Endodermal cell (in vitro differentiated cells): ENCODE results near the gene CAMK2D. TPM values are rescaled to one million over a fixed set of nuclear protein-coding genes. Genes with fewer than 3 reads are reported as not detected.
"Not testable (repeated sequence)": the region's sequence is repeated elsewhere in the genome, so short reads cannot be mapped to it uniquely, and the experiment has no call there.

Experiments
- DNase-seq: peaks from one replicate; pipeline ENCODE4 v3.0.0-alpha.2; 2017
- H3K27ac ChIP-seq: 2 replicates; pipeline ENCODE4 v1.5.1; 2013; ENCODE audit warnings: mild to moderate bottlenecking, low read depth, low read length, moderate library complexity
- H3K27me3 ChIP-seq: 2 replicates; pipeline ENCODE4 v1.6.1; 2013; ENCODE audit warnings: mild to moderate bottlenecking, low read length, moderate library complexity; ENCODE audit not compliant: insufficient read depth, control insufficient read depth, poor library complexity, severe bottlenecking
- H3K36me3 ChIP-seq: 2 replicates; pipeline ENCODE4 v1.7.0; 2013; ENCODE audit warnings: mild to moderate bottlenecking, low read length, moderate library complexity; ENCODE audit not compliant: control insufficient read depth, insufficient read depth
- H3K4me1 ChIP-seq: one replicate; pipeline ENCODE4 v1.7.0; 2013; ENCODE audit warnings: low read length; ENCODE audit not compliant: control insufficient read depth, insufficient read depth
- H3K4me3 ChIP-seq: 2 replicates; pipeline ENCODE4 v1.5.1; 2013; ENCODE audit warnings: mild to moderate bottlenecking, low read length, moderate library complexity
- H3K9ac ChIP-seq: 2 replicates; pipeline ENCODE4 v1.6.1; 2013; ENCODE audit warnings: mild to moderate bottlenecking, low read length, moderate library complexity; ENCODE audit not compliant: poor library complexity, severe bottlenecking; ENCODE audit errors: extremely low read depth
- H3K9me3 ChIP-seq: 2 replicates; pipeline ENCODE4 v1.6.1; 2013; ENCODE audit warnings: mild to moderate bottlenecking, low read length, moderate library complexity; ENCODE audit not compliant: control insufficient read depth
- H3K27ac Mint-ChIP-seq: 2 replicates; pipeline ENCODE4 v1.8.0; 2020; ENCODE audit warnings: mixed read lengths
- H3K27me3 Mint-ChIP-seq: 2 replicates; pipeline ENCODE4 v1.8.0; 2021; ENCODE audit warnings: mild to moderate bottlenecking, mixed read lengths; ENCODE audit not compliant: insufficient read depth
- H3K36me3 Mint-ChIP-seq: 2 replicates; pipeline ENCODE4 v1.8.0; 2020; ENCODE audit warnings: low read depth, mixed read lengths
- H3K4me1 Mint-ChIP-seq: 2 replicates; pipeline ENCODE4 v1.8.0; 2020; ENCODE audit warnings: mixed read lengths
- H3K4me3 Mint-ChIP-seq: 2 replicates; pipeline ENCODE4 v1.8.0; 2020; ENCODE audit warnings: mild to moderate bottlenecking, moderate library complexity, mixed read lengths
- H3K9me3 Mint-ChIP-seq: 2 replicates; pipeline ENCODE4 v1.8.0; 2020; ENCODE audit warnings: mild to moderate bottlenecking, mixed read lengths
- CTCF ChIP-seq: fragments of 200-600 bp; sonication (generic); conservative IDR thresholded peaks from 2 replicates; pipeline ENCODE4 v1.5.0; 2021; ENCODE audit warnings: antibody characterized with exemption, mild to moderate bottlenecking
- WGBS, 2 experiments: methylation state at CpG; one replicate each; pipeline versions ENCODE4 v1.1.5 to v1.1.7; 2013; ENCODE audit warnings: missing lambda C conversion rate in 2 of 2, mixed read lengths in 1 of 2; ENCODE audit not compliant: insufficient coverage in 1 of 2, insufficient read length in 1 of 2; 5-methylcytosine and 5-hydroxymethylcytosine counted together
- total RNA-seq, 2 donors: library from RNA; stranded (reverse); fragmentation: NEBNext Ultra II Directional in 1 of 2; extraction: Animal tissue kit (Norgen Biotek cat#: 25700) in 1 of 2; gene quantifications; 2 replicates in 1 of 2; 3 replicates in 1 of 2; pipeline ENCODE4 v1.2.1, GENCODE V29; 2021

The CAMK2D gene
- total RNA-seq, 2 donors from 2014 or later = 91.1 to 120 TPM

GRCh38 chr4:113711883-113712662, 49.5 kb downstream of the CAMK2D start:
- Mint-ChIP-seq H3K36me3 (peaks cover 3% of the 10 kb centered on the region), H3K27me3 (no peaks in the 10 kb centered on the region), H3K9me3 (no peaks in the 10 kb centered on the region), H3K4me1 (peaks cover 1% of the 10 kb centered on the region), H3K4me3 (no peak overlapping the region), H3K27ac (no peak overlapping the region)
- H3K9me3 ChIP-seq = no peaks in the 10 kb centered on the region
- 100% methylated on average over 1 of the region's 1 CpG; no CpG with 5 or more reads in 1 of the 2 experiments for WGBS, 2 experiments
- no peak overlapping the region for H3K4me3 ChIP-seq
- H3K36me3 ChIP-seq = peaks cover 20% of the 10 kb centered on the region
- H3K27me3 ChIP-seq = no peaks in the 10 kb centered on the region
- no peak overlapping the region for H3K27ac ChIP-seq
- H3K9ac ChIP-seq = no peak overlapping the region
- TF ChIP-seq CTCF = no peak
- DNase-seq = no peak
- H3K4me1 ChIP-seq = no peaks in the 10 kb centered on the region

- H3K9me3 ChIP-seq = no peaks in the 10 kb centered on the region
- H3K36me3 Mint-ChIP-seq = peaks cover 8% of the 10 kb centered on the region
- no peak overlapping the region for H3K4me3 Mint-ChIP-seq
- no peak overlapping the region for H3K4me3 ChIP-seq
- no peaks in the 10 kb centered on the region for H3K9me3 Mint-ChIP-seq
- no peak for DNase-seq
- TF ChIP-seq CTCF = no peak
- no peaks in the 10 kb centered on the region for H3K27me3 ChIP-seq
- H3K27ac ChIP-seq = no peak overlapping the region
- H3K9ac ChIP-seq = no peak overlapping the region
- peaks cover 20% of the 10 kb centered on the region for H3K36me3 ChIP-seq
- H3K27ac Mint-ChIP-seq = no peak overlapping the region
- peaks cover 6% of the 10 kb centered on the region for H3K4me1 Mint-ChIP-seq
- H3K27me3 Mint-ChIP-seq = no peaks in the 10 kb centered on the region
- no peaks in the 10 kb centered on the region for H3K4me1 ChIP-seq
- 100% methylated on average over 1 of the region's 1 CpG for WGBS, 2 experiments
Observed at GRCh38 chr4:113708250-113708649, 53.3 kb downstream of the CAMK2D start.

- WGBS, 2 experiments = 90 to 100% methylated on average over 2 of the region's 2 CpGs
- no peaks in the 10 kb centered on the region for H3K27me3 ChIP-seq
- no peaks in the 10 kb centered on the region for H3K27me3 Mint-ChIP-seq
Observed at GRCh38 chr4:113707048-113707447, 54.5 kb downstream of the CAMK2D start.

DNA sequence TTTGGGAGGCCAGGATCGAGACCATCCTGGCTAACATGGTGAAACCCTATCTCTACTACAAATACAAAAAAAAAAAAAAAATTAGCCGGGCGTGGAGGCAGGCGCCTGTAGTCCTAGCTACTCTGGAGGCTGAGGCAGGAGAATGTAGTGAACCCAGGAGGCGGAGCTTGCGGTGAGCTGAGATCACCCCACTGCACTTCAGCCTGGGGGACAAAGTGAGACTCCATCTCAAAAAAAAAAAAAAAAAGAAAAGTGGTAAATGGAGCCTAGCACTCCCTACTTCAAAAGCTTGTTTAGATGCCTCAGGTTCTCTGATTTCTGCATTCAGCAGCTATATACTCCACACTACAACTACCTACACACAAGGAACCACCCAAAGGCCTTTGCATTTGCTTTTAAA, 56.4 kb downstream of the CAMK2D start:
- not testable (repeated sequence) for H3K27ac ChIP-seq, DNase-seq, H3K9me3 ChIP-seq, H3K9ac ChIP-seq, H3K4me3 ChIP-seq, H3K9me3 Mint-ChIP-seq, H3K27ac Mint-ChIP-seq, H3K4me1 ChIP-seq, H3K27me3 ChIP-seq, H3K4me3 Mint-ChIP-seq, H3K27me3 Mint-ChIP-seq
- Mint-ChIP-seq H3K4me1 (peaks cover 17% of the 10 kb centered on the region), H3K36me3 (peaks cover 11% of the 10 kb centered on the region)
- peaks cover 30% of the 10 kb centered on the region for H3K36me3 ChIP-seq
- WGBS, 2 experiments = 99% methylated on average over 6 of the region's 6 CpGs; no CpG with 5 or more reads in 1 of the 2 experiments

More at GRCh38 chr4:113707048-113707447, 54.5 kb downstream of the CAMK2D start:
- no peaks in the 10 kb centered on the region for H3K4me1 ChIP-seq
- no peak overlapping the region for H3K27ac ChIP-seq
- H3K4me3 Mint-ChIP-seq = no peak overlapping the region
- H3K9me3 ChIP-seq = no peaks in the 10 kb centered on the region
- DNase-seq = no peak
- H3K9me3 Mint-ChIP-seq = no peaks in the 10 kb centered on the region
- TF ChIP-seq CTCF = no peak
- peaks cover 4% of the 10 kb centered on the region for H3K4me1 Mint-ChIP-seq
- H3K9ac ChIP-seq = no peak overlapping the region
- peaks cover 11% of the 10 kb centered on the region for H3K36me3 Mint-ChIP-seq
- H3K36me3 ChIP-seq = peaks cover 25% of the 10 kb centered on the region
- no peak overlapping the region for H3K4me3 ChIP-seq
- no peak overlapping the region for H3K27ac Mint-ChIP-seq

GRCh38 chr4:113702596-113702995, 58.9 kb downstream of the CAMK2D start:
- not testable (repeated sequence) for H3K36me3 Mint-ChIP-seq, H3K27ac ChIP-seq, DNase-seq, H3K4me1 ChIP-seq, H3K4me3 ChIP-seq, H3K9ac ChIP-seq, H3K9me3 Mint-ChIP-seq, H3K27me3 ChIP-seq, H3K27me3 Mint-ChIP-seq, H3K27ac Mint-ChIP-seq, H3K4me3 Mint-ChIP-seq, H3K9me3 ChIP-seq
- H3K36me3 ChIP-seq = peaks cover 19% of the 10 kb centered on the region
- H3K4me1 Mint-ChIP-seq = peaks cover 17% of the 10 kb centered on the region
- WGBS, 2 experiments = 60 to 94% methylated on average over 1 to 2 of the region's 3 CpGs
